Nucleus accumbens (tissue), 56 donors: ENCODE results near the gene HMX2.

Source experiments
- DNase-seq, 56 donors: peaks; one replicate each; lab custom pipeline; 2025; lab: John Stamatoyannopoulos, UW

HMX2 gene

DNA sequence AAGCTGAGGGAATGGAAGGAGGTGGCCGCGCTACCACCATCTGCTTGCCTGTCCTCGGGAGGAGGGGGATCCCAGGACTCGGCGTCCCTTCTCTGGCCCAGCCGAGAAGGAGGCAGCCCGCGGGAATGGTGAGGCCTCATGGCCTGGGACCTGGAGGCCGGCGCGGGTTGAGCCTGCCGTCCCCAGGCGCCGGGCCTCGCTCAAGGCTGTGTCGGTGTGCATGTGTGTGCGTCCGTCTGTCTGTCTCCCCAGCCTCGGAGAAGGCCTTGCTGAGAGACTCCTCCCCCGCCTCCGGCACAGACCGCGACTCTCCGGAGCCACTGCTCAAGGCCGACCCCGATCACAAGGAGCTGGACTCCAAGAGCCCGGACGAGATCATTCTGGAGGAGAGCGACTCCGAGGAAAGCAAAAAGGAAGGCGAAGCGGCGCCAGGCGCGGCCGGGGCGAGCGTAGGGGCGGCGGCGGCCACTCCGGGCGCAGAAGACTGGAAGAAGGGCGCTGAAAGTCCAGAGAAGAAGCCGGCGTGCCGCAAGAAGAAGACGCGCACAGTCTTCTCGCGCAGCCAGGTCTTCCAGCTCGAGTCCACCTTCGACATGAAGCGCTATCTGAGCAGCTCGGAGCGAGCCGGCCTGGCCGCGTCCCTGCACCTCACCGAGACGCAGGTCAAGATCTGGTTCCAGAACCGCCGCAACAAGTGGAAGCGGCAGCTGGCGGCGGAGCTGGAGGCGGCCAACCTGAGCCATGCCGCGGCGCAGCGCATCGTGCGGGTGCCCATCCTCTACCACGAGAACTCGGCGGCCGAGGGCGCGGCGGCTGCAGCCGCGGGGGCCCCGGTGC, 10.9 kb upstream of the HMX2 start:
- no peak for DNase-seq

DNA sequence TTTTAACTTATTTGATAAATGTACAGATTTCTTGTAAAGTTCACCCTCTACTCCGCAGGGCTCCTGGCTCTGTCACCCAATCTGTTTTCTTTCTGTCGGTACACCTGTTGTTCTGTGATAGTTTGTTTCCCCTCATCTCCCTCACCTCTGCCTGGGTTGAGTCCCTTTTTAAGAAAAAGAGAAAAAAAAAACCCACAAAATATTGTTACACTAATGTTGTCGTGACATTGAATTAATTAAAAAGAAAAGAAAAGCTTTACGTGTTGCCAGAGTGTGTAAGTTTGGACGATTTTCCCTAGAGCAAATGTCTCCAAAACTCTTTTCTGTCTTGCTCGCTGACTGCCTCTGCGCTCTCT, 8.8 kb upstream of the HMX2 start:
- no peak for DNase-seq

- DNase-seq: no peak
Observed at GRCh38 chr10:123139521-123140163, 8.3 kb upstream of the HMX2 start.

- DNase-seq: no peak
Observed at GRCh38 chr10:123140164-123140982, 7.6 kb upstream of the HMX2 start.

DNA sequence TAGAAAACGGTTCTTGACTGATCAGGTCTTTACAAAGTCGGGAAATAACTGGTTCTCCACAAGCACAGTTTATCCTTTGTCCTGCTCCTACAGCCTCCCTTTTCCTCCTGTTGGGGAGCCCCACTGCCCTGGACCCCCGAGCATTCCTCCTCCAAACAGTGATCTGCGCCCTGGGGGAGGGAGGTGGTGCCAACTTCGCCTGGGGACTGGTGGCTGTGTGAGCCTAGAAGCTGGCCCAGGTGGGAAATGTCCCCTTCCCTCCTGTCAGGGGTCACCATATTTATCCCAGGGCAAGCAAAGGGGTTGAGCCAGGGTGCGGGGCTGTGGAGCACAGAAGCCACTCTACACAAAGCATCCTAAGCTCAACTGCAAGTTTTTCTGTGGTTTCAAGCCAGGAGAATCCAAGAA, 6.9 kb upstream of the HMX2 start:
- no peak for DNase-seq

DNA sequence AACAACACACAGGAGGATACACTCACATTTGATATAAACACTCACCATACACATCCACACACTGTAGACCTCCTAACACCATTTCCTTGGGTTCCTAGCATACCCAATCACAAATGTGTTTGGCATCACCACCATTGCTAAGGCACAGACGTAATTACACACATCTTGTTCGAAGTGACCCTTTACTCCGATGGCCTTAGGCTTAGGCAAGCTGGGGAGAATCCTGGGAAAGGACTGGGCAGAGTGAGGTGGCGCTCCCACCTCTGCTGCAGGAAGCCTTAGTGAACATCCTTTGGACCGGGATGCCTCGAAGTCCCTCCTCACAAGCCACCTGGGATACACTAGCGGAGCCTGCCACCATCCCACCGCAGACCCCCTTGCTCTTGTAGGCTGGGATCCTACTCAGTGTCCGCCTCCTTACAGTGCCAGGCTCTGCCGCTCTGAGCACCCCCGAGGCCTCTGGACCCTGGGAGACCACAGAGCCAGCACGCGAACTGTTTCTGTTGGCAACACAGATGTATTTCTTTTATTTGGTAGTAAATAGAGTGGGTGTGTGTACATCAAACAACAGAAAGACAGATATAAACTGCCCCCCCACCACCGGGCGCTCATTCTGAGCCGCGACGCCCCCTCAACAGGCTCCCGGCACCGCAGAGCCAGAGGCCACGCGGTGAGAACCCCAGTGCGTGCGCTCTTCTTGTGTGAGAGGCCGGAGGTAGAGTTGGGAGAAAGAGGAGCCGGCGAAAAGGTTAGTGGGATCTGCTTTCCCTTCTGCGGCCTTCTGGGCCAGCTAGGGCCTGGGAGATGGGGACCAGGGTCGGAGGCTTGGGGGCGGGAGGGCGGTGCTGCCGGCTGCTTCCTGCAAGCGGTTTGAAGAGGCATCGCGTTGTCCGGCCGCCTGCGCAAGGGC, 5.9 kb upstream of the HMX2 start:
- no peak for DNase-seq

GRCh38 chr10:123142701-123143161, 5.2 kb upstream of the HMX2 start:
- DNase-seq: no peak

DNA sequence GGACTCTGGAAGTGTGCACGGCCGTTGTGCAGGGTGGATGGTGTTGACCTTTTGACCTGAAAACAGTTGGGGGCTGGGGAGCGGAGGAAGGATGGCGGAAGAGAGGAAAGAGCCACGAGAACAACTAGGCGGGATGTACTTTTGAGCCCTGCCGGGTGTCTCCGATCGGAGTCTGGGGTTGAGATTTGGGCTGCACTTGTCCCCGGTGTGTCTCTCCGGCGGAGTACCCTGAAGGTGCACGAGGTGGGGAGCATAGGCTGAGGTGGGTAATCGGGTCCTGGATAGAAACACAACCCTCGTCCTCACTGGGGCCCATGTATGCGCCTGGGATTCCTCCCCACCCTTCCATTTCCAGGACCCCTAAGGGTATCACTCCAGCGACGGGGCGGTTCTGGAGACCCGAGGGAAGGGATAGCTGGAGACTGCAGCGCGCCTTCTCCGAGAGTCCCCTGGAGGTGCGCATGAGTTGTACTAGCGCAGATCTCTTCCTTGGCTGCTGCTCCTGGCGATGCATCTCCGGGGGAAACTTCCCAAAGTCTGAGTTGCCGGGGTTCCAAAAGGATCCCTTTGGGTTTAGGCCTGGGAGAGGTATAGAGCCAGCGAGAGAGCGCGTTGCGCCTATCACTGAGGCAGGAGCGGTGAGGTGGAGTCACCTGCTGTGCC, 4.6 kb upstream of the HMX2 start:
- no peak for DNase-seq

DNA sequence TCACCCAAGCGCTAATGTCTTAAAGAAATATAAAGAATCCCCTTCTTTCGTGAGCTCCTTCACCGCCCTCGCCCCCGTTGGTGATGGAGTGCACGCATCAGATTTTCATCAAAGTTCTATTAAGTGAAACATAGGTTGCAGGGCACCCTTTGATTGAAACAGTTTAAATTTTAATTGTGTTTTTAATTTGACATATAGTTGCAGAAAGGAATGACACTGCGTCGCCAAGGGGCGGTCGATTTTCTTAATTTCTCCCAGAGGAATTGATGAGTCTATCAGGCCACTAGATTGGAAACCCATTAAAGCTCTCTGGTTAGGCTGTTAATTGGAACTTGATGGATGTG, 4.1 kb upstream of the HMX2 start:
- DNase-seq: no peak

GRCh38 chr10:123144697-123145541, 3.0 kb upstream of the HMX2 start:
- no peak for DNase-seq

- no peak for DNase-seq
Observed at GRCh38 chr10:123145542-123146012, 2.4 kb upstream of the HMX2 start.

DNA sequence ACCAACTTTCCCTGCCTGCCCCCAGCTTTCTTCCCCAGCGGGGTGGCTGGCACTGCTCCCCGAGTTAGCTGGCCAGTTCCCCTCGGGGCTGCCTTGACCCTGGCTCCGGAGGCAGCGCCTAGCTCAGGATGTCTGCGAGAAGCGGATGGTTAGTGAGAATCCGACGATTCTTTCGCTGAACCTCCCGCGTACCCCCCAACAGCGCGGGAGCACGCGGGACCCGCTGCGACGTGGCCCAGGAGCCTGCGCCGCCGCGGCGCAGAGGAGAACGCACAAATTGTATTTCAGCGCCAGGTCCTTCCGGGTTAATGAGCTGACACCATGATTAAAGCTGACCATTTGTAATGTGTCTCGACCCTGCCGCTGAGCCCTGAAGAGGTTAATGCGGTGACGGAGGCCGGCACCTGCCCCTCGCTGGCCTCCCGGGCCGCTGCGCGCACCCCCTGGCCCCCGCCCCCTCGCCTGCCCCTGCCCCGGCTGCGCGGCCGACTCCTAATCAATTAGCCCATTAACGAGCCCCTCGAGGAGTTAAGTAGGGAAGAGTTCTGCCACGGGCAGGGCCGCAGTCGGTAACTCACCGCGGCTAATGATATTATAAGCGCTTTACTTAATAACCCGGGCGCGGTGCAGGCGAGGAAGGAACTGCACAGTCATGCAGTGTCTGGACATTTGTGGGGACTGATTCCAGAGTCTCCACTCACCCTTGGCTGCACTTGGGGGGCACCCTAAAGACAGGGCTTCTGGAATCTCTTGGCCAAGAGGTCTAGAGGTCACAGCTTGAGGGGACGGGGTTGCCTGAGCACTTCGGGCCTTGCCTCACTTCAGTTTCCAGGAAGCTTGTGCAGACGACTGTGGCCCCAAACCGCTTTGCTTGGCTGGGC, 1.7 kb upstream of the HMX2 start:
- DNase-seq: no peak

- no peak for DNase-seq
Observed at GRCh38 chr10:123146894-123147634, 872 bp upstream of the HMX2 start.

DNA sequence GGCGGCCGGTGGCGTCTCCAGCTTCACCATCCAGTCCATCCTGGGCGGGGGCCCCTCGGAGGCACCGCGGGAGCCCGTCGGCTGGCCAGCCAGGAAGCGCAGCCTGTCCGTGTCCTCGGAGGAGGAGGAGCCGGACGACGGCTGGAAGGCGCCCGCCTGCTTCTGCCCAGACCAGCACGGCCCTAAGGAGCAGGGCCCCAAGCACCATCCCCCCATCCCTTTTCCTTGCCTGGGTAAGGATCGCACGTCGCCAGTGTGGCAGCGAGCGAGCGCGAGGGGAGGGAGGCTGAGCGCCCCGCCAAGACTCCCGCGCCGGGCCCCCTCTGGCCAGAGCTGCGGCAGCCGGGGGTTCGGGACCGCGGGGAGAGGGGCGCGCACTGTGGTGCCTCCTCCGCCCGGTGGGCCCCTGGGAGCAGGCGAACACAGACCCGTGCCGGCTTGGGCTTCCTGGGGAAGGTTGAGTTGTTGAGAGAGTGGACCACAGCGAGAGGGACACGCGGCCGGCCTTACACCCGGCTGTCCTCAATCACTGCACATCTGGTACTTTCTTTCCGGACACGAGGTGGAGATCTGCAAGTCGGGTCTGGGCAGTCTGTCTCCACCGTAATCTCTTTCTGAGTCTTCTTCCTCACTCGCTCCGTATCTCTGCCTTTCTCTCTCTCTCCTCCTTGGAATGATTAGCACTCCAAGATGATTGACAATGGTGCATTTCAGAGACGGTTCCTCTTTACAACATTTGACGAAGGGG, 652 bp downstream of the HMX2 start:
- no peak for DNase-seq

- DNase-seq: no peak
Observed at GRCh38 chr10:123149162-123149567, 1.2 kb downstream of the HMX2 start.

- no peak for DNase-seq
Observed at GRCh38 chr10:123149568-123150270, 1.8 kb downstream of the HMX2 start.
